ENCODE data around the gene TOLLIP.
A peak's percentile ranks its signal among the peaks of the same experiment; 100 is the strongest.
"Not testable (repeated sequence)": the region's sequence is repeated elsewhere in the genome, so short reads cannot be mapped to it uniquely, and the experiment has no call there.

Gene TOLLIP

DNA sequence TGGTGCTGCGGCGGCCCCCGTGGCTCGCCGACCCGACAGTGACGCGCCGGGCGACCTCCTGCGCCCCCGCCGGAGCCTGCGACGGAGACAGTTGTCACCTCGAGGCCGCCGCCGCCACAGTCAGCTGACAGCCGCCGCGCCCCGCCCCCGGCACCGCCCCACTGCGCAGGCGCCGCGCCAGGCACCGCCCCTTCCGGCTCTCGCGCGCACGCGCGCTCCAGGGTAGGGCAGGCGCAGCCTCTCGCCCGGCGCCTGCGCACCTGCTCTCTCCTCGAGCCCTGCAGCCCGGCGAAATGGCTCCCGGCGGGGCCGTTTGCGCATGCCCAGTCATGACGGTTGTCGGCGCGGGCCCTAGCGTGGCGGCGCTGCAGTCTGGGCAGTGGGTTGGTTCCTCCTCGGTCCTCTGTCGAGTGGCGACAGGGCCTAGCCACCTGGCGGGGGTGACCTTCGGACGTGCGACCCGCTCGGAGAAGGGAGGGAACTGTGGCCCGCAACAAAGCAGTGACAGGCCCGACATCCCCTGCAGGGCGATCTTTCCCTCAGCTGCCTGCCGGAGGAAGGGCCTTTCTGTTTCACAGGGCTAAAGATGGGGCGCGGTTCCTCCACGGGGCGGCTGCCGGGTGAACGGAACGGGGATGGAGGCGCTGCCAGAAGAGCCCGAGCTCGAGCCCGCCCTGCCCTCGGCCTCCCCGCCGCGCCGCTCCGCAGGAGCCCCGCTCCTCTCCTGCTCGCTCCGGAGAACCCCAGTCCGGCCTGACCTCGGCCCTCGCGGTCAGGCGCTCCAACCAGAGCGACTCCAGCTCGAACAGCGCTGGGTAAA is at the start of gene TOLLIP:
TOLLIP (minus strand) TSS at position 135 of the 820 bp plus-strand sequence; CDS start at position 1, 134 bp downstream.
- DNase-seq: peak; percentile 96

DNA sequence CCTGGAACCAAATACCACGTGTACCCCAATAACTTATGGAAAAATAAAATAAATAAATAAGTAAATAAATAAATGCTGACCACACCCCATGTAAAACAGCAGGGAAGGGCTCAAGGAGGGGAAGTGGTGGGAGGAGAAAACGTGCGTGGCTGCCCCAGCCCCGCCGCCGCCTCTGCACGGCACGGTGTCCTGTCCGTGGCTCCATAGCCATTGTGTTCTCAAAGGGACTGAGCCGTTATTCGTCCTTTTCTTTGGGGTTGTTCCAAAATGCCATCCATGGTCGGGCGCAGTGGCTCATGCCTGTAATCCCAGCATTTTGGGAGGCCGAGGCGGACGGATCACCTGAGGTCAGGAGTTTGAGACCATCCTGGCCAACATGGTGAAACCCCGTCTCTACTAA is 49.5 kb upstream of the TOLLIP start:
- not testable (repeated sequence) for DNase-seq

DNA sequence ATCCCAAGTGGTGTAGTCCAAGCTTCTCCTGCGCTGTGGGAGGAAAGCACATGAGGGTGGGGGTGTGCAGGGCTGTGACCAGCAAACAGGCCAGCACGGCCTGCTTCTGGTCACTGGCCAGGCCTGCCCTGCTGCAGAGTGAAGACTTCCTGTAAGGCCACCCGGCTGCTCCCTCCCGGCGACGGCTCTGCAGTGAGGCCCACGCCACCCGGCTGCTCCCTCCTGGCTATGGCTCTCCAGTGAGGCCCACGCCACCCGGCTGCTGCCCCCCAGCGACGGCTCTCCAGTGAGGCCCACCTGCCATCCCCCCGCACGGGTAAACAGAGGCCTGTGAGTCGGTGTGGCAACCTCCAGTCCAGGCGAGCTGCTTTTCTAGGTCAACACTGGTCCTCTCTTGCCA is 48.9 kb upstream of the TOLLIP start:
- DNase-seq: no peak

DNA sequence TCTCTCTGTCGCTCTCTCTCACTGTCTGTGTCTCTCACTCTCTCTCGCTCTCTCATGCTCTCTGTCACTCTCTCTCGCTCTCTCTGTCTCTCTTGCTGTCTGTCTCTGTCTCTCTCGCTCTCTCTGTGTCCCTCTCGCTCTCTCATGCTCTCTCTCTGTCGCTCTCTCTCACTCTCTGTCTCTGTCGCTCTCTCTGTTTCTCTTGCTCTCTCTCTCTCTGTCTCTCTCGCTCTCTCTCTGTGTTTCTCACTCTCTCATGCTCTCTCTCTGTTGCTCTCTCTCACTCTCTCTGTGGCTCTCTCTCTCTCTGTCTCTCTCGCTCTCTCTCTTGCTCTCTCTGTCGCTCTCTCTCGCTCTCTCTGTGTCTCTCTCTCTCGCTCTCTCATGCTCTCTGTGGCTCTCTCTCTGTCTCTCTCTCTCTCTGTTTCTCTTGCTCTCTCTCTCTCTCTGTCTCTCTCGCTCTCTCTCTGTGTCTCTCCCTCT is 47.1 kb upstream of the TOLLIP start:
- DNase-seq: no peak

DNA sequence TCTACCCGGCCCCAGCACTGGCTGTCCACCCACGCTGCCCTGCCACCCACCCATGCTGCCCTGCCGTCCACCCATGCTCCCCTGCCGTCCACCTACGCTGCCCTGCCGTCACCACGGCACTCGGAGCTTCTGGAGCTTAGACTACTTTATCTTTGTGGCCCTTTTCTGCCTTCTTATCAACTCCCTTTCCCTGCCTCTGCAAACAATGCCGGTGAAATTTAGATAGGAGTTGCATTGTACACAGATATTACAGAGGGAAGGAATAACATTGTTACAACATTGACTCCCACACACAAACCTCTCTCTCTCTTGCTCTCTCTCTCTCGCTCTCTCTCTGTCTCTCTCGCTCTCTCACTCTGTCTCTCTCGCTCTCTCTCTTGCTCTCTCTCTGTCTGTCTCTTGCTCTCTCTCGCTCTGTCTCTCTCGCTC is 46.6 kb upstream of the TOLLIP start:
- DNase-seq: no peak

DNA sequence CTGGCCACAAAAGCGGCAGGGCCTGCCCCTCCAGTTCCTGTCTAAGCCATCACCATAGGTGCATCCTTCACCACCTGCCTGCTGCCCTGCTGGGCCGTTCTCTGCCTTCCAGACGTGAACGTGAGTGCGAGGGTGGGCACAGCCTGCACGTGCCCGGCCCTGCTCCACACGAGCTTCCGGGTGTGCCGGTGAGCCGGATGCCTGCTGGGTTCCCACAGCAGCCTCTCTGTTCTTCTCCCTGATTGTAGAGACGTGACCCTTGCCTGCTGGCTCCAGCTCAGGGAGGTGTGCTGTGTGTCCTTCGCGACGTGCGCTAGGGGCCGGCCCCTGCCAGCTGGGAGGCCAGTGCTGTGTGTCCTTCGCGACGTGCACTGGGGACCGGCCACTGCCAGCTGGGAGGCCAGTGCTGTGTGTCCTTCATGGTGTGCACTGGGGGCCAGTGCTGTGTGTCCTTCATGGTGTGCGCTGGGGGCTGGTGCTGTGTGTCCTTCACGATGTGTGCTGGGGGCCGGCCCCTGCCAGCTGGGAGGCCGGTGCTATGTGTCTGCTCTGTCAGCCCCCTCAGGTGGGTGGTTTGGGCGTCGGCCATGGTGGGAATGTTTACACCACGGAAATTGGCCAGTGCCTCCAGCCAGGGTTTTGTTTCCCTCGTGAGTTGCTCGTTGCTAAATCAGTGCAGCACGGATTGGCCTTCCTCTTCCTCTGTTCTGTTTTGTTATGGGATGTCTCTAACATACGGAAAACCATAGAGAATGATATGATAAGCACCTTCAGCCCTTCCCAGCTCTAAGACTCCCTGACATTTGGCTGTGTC is 44.9 kb upstream of the TOLLIP start:
- no peak for DNase-seq

DNA sequence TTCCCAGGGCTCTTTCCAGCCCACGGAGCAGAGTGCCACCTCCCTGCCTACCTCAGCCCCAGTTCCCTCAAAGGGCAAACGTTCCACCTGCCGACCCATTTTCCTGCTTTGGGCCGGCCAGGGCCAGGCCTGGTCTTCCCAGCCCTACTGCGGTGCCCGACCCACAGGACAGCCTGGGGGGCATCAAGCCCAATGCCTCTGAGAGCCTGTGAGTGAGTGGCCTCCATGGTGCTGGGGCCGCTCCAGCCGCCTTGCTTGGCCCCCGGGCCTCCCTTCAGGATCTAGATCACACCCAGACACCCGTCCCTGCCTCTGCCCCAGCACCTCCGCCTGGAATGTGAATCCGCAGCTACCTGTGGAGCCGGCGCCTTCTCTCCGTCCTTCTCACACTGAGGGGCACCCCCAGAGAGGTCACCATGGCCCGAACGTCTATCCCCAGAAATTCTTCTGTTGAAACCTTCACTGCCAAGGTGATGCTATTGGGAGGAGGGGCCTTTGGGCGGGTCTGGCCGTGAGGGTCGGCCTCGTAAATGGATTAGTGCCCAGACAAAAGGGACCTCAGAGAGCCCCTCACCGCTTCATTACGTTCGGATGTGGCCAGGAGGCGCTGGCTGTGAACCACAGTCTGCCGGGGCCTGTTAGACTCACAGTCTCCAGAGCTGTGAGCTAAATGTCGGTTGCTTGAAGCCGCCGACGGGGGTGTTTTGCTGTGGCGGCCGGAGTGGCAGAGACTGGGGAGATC is 44.1 kb upstream of the TOLLIP start:
- DNase-seq: no peak

DNA sequence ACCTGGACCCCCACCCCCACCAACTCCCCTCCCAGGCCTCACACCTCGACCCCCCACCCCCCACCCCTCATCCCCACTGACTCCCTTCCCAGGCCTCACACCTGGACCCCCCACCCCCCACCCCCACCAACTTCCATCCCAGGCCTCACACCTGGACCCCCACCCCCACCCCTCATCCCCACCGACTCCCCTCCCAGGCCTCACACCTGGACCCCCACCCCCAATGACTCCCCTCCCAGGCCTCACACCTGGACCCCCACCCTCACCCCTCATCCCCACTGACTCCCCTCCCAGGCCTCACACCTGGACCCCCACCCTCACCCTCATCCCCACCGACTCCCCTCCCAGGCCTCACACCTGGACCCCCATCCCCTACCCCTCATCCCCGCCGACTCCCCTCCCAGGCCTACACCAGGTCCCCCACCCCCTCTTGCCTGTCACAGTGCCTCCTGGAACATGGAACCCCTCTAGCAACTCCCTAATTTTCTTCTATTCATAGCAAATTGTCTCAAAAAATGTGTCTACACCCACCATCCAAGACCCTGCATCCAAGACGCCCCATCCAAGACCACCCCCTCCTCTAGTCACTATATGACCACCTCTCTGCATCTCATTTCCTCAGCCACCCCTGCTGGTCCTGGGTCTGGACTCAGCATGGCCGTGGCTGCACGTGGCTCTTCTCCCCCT is 43.4 kb upstream of the TOLLIP start:
- DNase-seq: no peak

DNA sequence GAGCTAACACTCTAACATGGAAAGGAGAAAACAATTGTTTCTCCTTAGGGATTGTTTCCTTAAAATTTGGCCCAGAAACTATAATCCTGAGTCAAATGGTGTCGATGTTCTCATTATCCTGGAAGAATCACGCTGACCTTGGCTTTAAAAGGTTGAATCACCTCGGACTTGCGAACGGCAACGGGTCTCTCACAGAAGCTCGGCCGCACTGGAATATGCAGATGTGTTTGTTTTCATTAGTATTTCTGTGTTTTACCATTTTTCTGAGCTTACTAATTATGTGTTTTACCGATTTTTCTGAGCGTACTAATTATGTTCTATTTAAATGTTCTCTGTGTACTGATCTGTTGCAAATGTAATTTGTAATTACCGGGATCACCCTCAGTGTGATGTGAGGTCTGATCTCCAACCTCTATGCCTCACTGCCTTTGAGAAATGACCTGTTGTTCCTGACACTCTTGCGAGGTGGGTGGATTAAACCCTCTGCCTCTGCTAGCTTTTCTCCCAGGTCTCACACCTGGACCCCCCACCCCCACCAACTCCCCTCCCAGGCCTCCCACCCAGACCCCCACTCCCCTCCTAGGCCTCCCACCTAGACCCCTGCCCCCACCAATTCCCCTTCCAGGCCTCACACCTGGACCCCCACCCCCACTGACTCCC is 42.0 kb upstream of the TOLLIP start:
- DNase-seq: no peak

DNA sequence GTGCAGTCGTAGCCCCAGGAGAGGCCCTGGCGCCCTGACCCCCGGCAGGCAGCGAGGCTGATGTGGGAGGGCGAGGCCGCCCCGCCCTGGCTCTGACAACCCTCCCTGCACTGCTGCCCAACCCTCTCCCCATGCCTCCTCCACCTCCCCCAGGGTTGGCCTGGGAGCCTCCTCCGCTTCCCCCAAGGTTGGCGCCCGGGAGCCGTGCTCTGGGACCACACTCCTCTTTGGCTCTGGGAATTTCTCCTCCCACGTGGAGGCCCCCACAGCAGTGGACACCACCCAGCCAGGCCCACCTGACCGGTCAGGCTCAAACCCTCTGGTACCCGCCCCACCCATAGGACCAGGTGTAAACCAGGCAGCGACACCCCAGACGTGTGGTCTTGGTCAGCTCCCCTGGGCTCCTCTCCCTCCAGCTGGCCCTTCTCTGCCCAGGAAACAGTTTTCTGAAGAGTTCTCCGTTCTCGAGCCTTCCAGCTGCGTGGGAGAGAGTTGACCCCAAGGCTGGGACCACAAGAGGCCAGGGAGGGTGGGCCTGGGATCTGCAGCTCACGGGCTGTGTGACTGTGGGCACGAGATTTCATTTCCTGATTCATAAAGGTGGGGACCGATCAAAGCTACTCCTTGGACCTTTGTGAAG is 40.8 kb upstream of the TOLLIP start:
- no peak for DNase-seq

DNA sequence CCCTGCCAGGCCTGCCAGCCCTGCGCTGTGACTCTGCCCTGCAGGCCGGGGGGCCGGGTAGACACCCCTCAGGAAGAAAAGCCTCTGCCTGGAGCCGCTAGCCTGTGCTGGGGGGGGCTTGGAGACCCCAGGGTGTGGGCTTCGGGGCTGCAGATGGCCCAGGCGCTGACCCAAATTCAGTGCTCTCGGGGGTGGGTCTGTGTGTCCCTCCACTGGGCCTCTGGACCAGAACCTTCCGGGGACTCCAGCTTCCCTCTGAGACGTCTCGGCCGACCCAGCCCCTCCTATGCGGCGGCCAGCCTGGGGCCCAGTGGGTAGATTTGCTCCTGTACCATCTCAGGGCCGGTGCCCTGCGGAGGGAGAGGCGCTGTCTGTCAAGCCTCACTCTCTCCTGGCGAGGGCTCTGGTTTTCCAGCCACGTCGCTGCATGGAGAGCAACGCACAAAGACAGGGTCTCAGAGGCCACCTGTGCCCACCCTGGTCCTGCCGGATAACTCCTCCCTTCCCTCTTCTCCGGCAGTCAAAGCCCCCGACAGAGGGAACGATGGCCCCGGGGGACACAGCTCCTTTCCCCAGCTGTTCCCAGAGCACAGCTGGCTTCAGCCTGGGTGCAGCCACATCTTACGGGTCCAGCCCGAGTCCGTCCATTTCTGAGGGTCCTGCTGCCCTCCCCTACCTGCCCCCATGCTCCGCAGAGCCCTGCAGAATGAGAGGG is 40.1 kb upstream of the TOLLIP start:
- no peak for DNase-seq

DNA sequence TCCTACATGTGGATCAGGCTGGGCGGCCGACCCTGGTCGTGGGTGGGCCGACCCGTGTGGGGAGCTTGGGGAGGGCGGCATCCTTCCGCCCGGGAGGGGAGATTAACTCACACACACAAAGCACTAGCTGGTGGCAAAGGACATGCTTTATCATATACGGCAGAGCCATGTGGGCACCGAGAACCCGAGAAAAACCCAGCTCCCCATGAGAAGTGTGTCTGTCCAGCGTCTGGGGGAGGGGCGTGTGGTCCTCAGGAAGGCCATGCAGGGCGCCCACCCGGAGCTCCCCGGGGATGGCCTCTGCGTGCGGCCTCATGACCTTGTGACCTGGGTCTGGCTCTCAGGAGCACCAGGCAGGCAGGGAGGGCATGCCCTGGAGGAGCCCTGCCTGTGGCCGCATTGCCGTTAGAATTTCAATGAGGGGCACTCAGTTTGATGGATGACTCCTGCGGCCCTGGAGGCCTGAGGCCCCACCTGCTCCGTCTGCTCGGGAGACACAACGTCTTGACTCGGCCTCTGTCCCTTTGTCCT is 39.4 kb upstream of the TOLLIP start:
- no peak for DNase-seq

DNA sequence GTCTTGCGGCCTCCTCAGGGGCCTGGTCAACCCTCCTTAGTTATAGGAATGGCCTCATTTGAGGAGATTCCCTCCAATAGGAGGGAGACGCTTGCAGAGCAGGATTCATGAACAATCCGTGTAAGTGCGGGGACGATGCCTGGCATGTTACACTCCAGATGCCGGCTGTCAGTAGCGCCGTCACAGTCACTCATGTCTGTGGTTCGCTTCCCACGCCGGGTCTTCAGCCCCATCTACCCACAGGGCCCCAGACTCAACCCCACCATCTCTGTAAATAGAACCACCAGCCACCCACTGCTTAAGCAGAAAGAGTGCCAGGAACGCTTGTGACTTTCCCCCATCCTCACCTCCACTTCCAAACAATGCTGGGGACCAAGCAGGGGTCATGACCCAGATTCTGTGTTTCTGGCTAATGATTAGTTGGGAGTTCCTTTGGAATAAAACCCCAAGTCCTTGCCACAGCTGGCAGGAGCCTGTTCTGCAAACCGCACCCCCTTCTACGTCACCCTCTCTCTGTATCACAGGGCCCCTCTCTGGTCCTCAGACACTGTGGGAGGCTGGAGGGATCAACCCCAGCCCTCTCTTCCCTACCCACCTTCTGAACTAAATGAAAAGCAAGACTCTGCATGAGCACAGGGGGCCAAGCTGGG is 38.8 kb upstream of the TOLLIP start:
- DNase-seq: no peak

DNA sequence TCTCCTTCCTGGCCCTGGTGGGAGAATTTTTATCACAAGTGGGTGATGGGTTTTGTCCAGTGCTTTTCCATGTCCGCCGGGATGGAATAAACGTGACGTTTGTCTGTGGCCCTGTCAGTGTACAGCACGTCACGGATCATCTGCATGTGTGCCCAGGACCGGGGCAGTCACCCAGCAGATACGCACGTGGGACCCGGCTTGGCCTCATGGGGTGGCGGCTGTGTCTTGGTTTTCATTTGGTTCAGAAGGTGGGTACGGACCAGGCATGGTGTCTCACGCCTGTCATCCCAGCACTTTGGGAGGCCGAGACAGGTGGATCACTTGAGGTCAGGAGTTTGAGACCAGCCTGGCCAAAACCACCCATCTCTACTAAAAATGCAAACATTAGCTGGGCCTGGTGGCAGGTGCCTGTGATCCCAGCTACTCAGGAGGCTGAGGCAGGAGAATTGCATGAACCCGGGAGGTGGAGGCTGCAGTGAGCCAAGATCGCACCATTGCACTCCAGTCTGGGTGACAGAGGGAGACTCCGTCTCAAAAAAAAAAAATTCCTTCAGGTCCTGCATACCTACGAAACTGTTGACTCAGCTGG is 38.1 kb upstream of the TOLLIP start:
- not testable (repeated sequence) for DNase-seq

DNA sequence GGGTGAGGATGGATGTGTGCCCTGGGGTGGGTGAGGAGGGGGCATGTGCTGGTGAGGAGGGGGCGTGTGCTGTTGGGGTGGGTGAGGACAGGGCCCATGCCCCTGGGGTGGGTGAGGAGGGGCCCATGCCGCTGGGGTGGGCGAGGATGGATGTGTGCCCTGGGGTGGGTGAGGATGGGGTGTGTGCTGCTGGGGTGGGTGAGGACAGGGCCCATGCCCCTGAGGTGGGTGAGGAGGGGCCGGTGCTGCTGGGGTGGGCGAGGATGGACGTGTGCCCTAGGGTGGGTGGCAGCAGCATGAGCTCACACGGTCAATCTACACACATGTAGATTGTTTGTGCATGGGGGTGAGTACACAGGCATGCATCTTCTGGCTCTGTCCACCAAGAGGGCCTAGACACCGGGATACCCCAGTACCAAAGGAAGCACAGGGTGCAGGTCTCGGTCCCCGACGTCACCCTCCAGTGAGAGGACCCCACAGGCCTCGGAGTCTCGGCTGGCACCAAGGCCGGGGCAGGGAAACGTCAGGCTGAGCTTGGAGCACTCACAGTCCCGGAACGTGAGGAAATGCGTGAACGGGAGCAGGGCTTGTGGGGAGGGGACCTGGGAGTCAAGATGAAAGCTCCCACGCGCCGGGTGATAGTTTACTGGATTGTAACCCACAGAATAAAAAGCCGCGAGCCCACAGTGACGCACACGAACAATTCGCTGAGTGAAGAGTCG is 37.4 kb upstream of the TOLLIP start:
- DNase-seq: no peak

DNA sequence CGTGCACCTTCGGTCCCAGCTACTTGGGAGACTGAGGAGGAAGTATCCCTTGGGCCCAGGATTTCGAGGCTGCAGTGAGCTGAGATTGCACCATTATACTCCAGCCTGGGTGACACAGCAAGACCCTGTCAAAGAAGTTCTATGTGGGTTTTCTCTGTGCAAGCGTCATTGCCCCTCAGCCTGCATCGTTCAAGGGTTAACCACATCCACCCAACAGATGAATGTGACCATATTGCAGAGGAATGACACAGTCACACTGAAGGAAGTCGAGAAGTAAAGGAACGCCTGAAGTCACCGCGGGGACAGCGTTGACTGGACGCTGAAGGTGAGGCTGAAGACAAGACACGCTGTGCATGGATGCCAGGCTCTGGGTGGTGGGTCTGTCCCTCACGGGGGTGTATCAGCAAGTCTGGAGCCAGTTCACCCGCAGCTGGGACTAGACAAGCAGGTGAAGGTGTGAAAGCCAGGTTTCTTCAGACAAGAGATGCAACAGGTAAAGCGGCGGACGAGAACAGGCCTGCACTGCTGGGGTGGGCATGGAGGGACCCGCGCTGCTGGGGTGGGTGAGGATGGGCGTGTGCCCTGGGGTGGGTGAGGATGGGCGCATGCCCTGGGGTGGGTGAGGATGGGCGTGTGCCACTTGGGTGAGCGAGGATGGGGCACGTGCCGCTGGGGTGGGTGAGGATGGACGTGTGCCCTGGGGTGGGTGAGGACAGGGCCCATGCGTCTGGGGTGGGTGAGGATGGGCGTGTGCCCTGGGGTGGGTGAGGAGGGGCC is 36.5 kb upstream of the TOLLIP start:
- no peak for DNase-seq

DNA sequence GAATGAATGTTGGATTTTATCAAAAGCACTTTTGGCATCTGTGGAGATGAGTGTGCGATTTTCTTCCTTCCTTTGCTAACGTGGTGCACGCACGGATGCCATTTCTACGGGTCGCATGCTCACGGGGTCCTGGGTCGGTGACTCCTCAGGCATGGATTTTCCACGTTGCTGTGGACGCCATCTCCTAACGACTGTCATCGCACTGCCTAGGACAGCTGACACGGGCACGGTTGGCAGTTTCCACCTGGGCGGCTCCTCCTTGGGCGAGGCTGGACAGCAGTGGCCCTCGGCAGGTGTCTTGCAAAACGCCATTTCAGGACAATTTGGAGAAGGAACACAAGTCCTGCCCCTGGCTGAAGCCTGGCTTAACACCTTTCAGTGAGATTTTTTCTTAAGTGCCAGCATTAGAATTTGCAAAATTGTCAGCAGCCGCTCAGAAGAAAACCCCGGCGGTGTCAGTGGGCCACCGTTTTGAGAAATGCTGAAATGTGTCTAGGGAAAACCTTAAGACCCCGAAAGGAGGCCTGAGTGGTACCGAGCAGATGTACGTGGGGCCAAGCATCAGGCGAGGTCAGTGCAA is 34.7 kb upstream of the TOLLIP start:
- no peak for DNase-seq

Data from NCI-H69 (cell line).